Dendritic cell treated with granulocyte-macrophage colony-stimulating factor and Interleukin-4, amounts not matched to agents 40 ng/mL and 50 ng/mL, for 4 days (primary cell): ENCODE measurements around the gene CYBB.

Experiments
- H3K27ac Mint-ChIP-seq: one replicate; pipeline ENCODE4 v1.8.0; 2022; ENCODE audit warnings: mild to moderate bottlenecking, mixed read lengths
- H3K27me3 Mint-ChIP-seq: one replicate; pipeline ENCODE4 v1.8.0; 2022; ENCODE audit warnings: mild to moderate bottlenecking, mixed read lengths
- H3K36me3 Mint-ChIP-seq: one replicate; pipeline ENCODE4 v1.8.0; 2022; ENCODE audit warnings: low read depth, mixed read lengths
- H3K4me1 Mint-ChIP-seq: one replicate; pipeline ENCODE4 v1.8.0; 2022; ENCODE audit warnings: low read depth, mixed read lengths
- H3K4me3 Mint-ChIP-seq: one replicate; pipeline ENCODE4 v1.8.0; 2022; ENCODE audit warnings: mild to moderate bottlenecking, moderate library complexity, mixed read lengths
- H3K9me3 Mint-ChIP-seq: one replicate; pipeline ENCODE4 v1.8.0; 2022; ENCODE audit warnings: mixed read lengths
- intact Hi-C: fragments of 100-400 bp; cut with micrococcal nuclease; formaldehyde crosslinking; loops from one replicate; pipeline ENCODE4 v1.15.0; 2022

CYBB gene

GRCh38 chrX:37825215-37825842 is 45.5 kb downstream of the CYBB start:
- peaks cover 31% of the 10 kb centered on the region for H3K4me1 Mint-ChIP-seq
- no peaks in the 10 kb centered on the region for H3K27me3 Mint-ChIP-seq
- H3K36me3 Mint-ChIP-seq = peaks cover 4% of the 10 kb centered on the region
- no peaks in the 10 kb centered on the region for H3K9me3 Mint-ChIP-seq
- no peak overlapping the region for H3K4me3 Mint-ChIP-seq
- H3K27ac Mint-ChIP-seq = peak overlapping the region; percentile 4
- intact Hi-C loops = loop anchor here (1.0 kb wide), 1 partner anchor 80 kb away; no protein-coding TSS in a partner anchor

- Mint-ChIP-seq H3K4me1 (peaks cover 14% of the 10 kb centered on the region), H3K27ac (no peak overlapping the region), H3K27me3 (no peaks in the 10 kb centered on the region), H3K36me3 (no peaks in the 10 kb centered on the region), H3K9me3 (no peaks in the 10 kb centered on the region), H3K4me3 (no peak overlapping the region)
- intact Hi-C loops = no loop called here
Observed at GRCh38 chrX:37829721-37830120, 49.9 kb downstream of the CYBB start.

DNA sequence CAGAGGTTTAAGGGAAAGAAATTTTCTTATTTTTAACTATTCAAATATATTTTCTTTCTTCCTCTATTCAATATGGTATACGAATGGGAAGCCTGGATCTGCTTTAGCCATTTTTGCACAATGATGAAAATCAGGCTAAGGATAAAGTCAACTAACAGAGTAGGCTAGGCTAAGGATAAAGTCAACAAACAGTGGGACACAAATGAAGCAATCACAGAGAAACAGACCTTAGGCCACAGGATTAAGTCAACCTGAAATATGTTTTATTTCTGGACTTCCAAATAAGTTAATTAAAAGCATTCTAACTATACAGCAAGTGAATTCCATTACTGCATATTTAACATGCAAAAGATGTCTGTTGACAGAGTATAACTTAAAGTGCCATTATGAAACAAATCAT is 50.5 kb downstream of the CYBB start:
- intact Hi-C loops = no loop called here
- H3K27me3 Mint-ChIP-seq = no peaks in the 10 kb centered on the region
- peaks cover 8% of the 10 kb centered on the region for H3K4me1 Mint-ChIP-seq
- H3K36me3 Mint-ChIP-seq = no peaks in the 10 kb centered on the region
- no peaks in the 10 kb centered on the region for H3K9me3 Mint-ChIP-seq
- no peak overlapping the region for H3K27ac Mint-ChIP-seq
- H3K4me3 Mint-ChIP-seq = no peak overlapping the region

- H3K27me3 Mint-ChIP-seq = no peaks in the 10 kb centered on the region
- H3K36me3 Mint-ChIP-seq = peaks cover 6% of the 10 kb centered on the region
- intact Hi-C loops = no loop called here
- peaks cover 2% of the 10 kb centered on the region for H3K4me1 Mint-ChIP-seq
- no peak overlapping the region for H3K4me3 Mint-ChIP-seq
- no peaks in the 10 kb centered on the region for H3K9me3 Mint-ChIP-seq
- no peak overlapping the region for H3K27ac Mint-ChIP-seq
Observed at GRCh38 chrX:37834937-37835336, 55.1 kb downstream of the CYBB start.

GRCh38 chrX:37840931-37841330 is 61.1 kb downstream of the CYBB start:
- no peaks in the 10 kb centered on the region for H3K4me1 Mint-ChIP-seq
- intact Hi-C loops = no loop called here
- H3K4me3 Mint-ChIP-seq = no peak overlapping the region
- no peaks in the 10 kb centered on the region for H3K27me3 Mint-ChIP-seq
- H3K27ac Mint-ChIP-seq = no peak overlapping the region
- no peaks in the 10 kb centered on the region for H3K9me3 Mint-ChIP-seq
- H3K36me3 Mint-ChIP-seq = peaks cover 13% of the 10 kb centered on the region

DNA sequence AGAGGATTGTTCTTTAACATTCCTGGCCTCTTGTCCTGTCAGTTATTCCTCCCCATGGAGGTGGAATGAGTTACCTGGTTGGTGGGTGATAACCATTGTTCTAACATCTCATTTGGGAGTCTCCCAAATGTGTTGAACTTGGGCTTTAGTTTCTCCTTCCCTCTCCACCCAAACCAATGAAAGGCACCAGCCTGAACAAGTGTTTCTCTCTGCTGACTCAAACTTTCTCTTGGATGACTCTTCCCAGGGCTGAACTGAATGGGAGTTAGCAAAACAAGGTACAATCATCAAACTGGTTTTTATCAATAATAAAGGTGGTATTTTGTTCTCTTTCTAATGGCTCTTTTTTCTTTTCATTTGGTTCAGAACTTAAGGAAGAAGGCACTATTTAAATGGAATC is 64.8 kb downstream of the CYBB start:
- peaks cover 7% of the 10 kb centered on the region for H3K36me3 Mint-ChIP-seq

DNA sequence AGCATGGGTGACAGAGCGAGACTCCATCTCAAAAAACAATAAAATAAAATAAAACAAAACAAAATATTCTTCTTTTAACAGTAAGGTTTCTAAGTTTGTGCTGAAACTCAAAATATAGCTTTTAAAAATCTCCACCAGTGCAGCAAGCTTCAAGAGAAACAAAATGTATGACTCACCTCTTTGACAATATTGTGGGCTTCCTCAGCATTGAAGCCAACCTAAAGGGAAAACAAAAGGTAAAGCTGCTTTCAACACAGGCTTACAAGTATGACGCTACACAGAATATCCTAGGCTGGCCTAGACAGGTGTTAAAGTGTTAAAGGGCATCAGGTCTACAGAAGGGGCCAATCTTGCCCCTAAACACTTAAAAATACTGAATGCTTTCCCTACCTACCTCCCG is 66.3 kb downstream of the CYBB start:
- H3K36me3 Mint-ChIP-seq = peaks cover 2% of the 10 kb centered on the region
- peaks cover under 1% of the 10 kb centered on the region for H3K27me3 Mint-ChIP-seq
- no peak overlapping the region for H3K4me3 Mint-ChIP-seq
- peaks cover 5% of the 10 kb centered on the region for H3K4me1 Mint-ChIP-seq
- no peak overlapping the region for H3K27ac Mint-ChIP-seq
- H3K9me3 Mint-ChIP-seq = no peaks in the 10 kb centered on the region
- intact Hi-C loops = no loop called here

More for the DNA sequence above, 64.8 kb downstream of the CYBB start:
- no peaks in the 10 kb centered on the region for H3K9me3 Mint-ChIP-seq
- H3K27ac Mint-ChIP-seq = no peak overlapping the region
- H3K27me3 Mint-ChIP-seq = no peaks in the 10 kb centered on the region
- H3K4me3 Mint-ChIP-seq = no peak overlapping the region
- intact Hi-C loops = no loop called here
- H3K4me1 Mint-ChIP-seq = peaks cover 5% of the 10 kb centered on the region

DNA sequence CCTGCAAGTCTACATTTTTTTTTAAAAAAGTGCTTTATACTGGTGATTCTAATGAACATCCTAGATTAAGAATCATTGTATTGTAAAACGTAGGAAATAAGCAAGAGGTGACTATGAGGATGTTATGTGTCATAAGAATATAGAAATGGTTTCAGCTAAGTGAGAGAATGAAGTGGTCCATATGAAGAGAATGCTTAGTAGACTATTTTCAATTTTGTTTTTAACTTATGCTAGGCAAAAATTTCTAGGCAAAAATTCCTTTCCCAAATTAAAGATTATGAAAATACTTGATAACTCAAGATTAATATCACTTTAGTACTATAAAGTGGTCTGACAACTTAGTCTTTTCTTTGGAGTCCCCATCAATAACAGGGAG is 66.7 kb downstream of the CYBB start:
- Mint-ChIP-seq H3K4me1 (peaks cover 5% of the 10 kb centered on the region), H3K27ac (no peak overlapping the region), H3K36me3 (no peaks in the 10 kb centered on the region), H3K27me3 (peaks cover 2% of the 10 kb centered on the region), H3K4me3 (peak overlapping the region; percentile 71), H3K9me3 (no peaks in the 10 kb centered on the region)
- intact Hi-C loops = no loop called here

- peaks cover 5% of the 10 kb centered on the region for H3K4me1 Mint-ChIP-seq
- peaks cover 2% of the 10 kb centered on the region for H3K27me3 Mint-ChIP-seq
- no peaks in the 10 kb centered on the region for H3K9me3 Mint-ChIP-seq
- intact Hi-C loops = no loop called here
- H3K27ac Mint-ChIP-seq = peak within 1 kb of the TSS; percentile 64
- peak within 1 kb of the TSS; percentile 71 for H3K4me3 Mint-ChIP-seq
- H3K36me3 Mint-ChIP-seq = no peaks in the 10 kb centered on the region
Observed at GRCh38 chrX:37846934-37847732, 67.3 kb downstream of the CYBB start, which contains the start of gene DYNLT3. TSS of gene DYNLT3 (minus strand) at chrX:37847571. CDS start at chrX:37847510, 61 bp downstream.

- Mint-ChIP-seq H3K4me3 (peak overlapping the region; percentile 71), H3K9me3 (no peaks in the 10 kb centered on the region), H3K27me3 (peaks cover 2% of the 10 kb centered on the region), H3K36me3 (no peaks in the 10 kb centered on the region), H3K4me1 (peaks cover 5% of the 10 kb centered on the region), H3K27ac (peak overlapping the region; percentile 64)
- intact Hi-C loops = no loop called here
Observed at GRCh38 chrX:37847733-37848197, 67.9 kb downstream of the CYBB start.

DNA sequence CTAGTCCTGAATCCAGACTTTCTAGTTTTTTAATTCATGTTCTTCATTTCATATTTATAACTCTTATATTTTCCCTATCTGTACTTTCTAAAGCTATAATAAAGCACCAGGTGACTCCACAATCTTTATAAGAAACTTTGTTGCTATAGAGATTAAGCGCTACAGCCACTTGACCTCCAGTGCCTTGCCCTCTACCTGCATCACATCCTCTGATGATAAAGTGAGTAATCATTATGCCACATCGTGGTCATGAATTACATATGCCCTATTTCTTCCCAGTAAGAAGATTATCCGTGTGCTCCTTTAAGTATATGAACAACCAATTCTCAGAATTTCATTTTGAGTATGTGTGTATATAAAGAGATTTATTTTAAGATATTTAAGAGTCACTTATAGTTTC is 74.3 kb downstream of the CYBB start:
- intact Hi-C loops = no loop called here
- no peak overlapping the region for H3K4me3 Mint-ChIP-seq
- H3K36me3 Mint-ChIP-seq = no peaks in the 10 kb centered on the region
- H3K9me3 Mint-ChIP-seq = no peaks in the 10 kb centered on the region
- H3K27me3 Mint-ChIP-seq = peaks cover 4% of the 10 kb centered on the region
- no peak overlapping the region for H3K27ac Mint-ChIP-seq
- H3K4me1 Mint-ChIP-seq = no peaks in the 10 kb centered on the region

DNA sequence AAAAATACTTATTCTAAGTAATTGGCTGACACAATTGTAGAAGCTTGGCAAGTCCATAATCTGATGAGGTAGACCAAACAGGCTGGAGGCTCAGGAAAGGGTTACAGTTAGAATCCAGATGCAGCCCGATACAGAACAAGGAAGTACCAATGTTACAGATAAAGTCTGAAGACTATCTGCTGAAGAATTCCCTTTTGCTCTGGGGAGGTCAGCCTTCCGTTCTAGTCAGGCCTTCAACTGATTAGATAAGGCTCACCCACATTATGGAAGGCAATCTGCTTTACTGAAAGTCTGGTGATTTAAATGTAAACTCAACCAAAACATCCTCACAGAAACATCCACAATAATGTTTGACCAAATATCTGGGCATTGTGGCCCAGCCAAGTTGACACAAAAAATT is 74.9 kb downstream of the CYBB start:
- Mint-ChIP-seq H3K4me3 (no peak overlapping the region), H3K4me1 (no peaks in the 10 kb centered on the region), H3K36me3 (no peaks in the 10 kb centered on the region), H3K9me3 (no peaks in the 10 kb centered on the region), H3K27me3 (peaks cover 4% of the 10 kb centered on the region), H3K27ac (no peak overlapping the region)
- intact Hi-C loops = no loop called here

GRCh38 chrX:37860721-37861120 is 80.9 kb downstream of the CYBB start:
- Mint-ChIP-seq H3K27ac (no peak overlapping the region), H3K9me3 (no peaks in the 10 kb centered on the region), H3K4me1 (no peaks in the 10 kb centered on the region), H3K27me3 (peaks cover 8% of the 10 kb centered on the region), H3K36me3 (no peaks in the 10 kb centered on the region), H3K4me3 (no peak overlapping the region)
- intact Hi-C loops = no loop called here

GRCh38 chrX:37862851-37863250 is 83.0 kb downstream of the CYBB start:
- Mint-ChIP-seq H3K27me3 (peaks cover 8% of the 10 kb centered on the region), H3K27ac (no peak overlapping the region), H3K4me3 (no peak overlapping the region), H3K4me1 (no peaks in the 10 kb centered on the region), H3K9me3 (no peaks in the 10 kb centered on the region), H3K36me3 (no peaks in the 10 kb centered on the region)
- intact Hi-C loops = no loop called here
